Measurements from ENCODE around the gene SFMBT2.
"Not testable (repeated sequence)": the region's sequence is repeated elsewhere in the genome, so short reads cannot be mapped to it uniquely, and the experiment has no call there.

The SFMBT2 gene

GRCh38 chr10:7317786-7318446, 92.9 kb downstream of the SFMBT2 start:
- DNase-seq, result no peak

GRCh38 chr10:7316839-7317238, 94.0 kb downstream of the SFMBT2 start:
- DNase-seq, result no peak

- no peak for DNase-seq
These were observed 94.9 kb downstream of the SFMBT2 start for GRCh38 chr10:7315906-7316305.

GRCh38 chr10:7314170-7314569, 96.7 kb downstream of the SFMBT2 start:
- DNase-seq, result no peak

- no peak for DNase-seq
These were observed 98.4 kb downstream of the SFMBT2 start for GRCh38 chr10:7312488-7312857.

- DNase-seq, result not testable (repeated sequence)
These were observed 98.9 kb downstream of the SFMBT2 start for GRCh38 chr10:7311850-7312487.

- DNase-seq, result peak; percentile 42
These were observed 99.5 kb downstream of the SFMBT2 start for GRCh38 chr10:7311218-7311849.

GRCh38 chr10:7310076-7310475, 100.8 kb downstream of the SFMBT2 start:
- no peak for DNase-seq

GRCh38 chr10:7308826-7309225, 102.0 kb downstream of the SFMBT2 start:
- no peak for DNase-seq

GRCh38 chr10:7306616-7307015, 104.2 kb downstream of the SFMBT2 start:
- DNase-seq, result no peak

- no peak for DNase-seq
These were observed 104.7 kb downstream of the SFMBT2 start for GRCh38 chr10:7306147-7306546.

GRCh38 chr10:7305053-7305452, 105.8 kb downstream of the SFMBT2 start:
- no peak for DNase-seq

GRCh38 chr10:7304110-7304509, 106.7 kb downstream of the SFMBT2 start:
- DNase-seq, result no peak

- DNase-seq, result no peak
These were observed 107.8 kb downstream of the SFMBT2 start for GRCh38 chr10:7302930-7303557.

- peak; percentile 24 for DNase-seq
These were observed 108.4 kb downstream of the SFMBT2 start for GRCh38 chr10:7302392-7302906.

GRCh38 chr10:7301006-7301778, 109.6 kb downstream of the SFMBT2 start:
- no peak for DNase-seq

- peak; percentile 63 for DNase-seq
These were observed 110.4 kb downstream of the SFMBT2 start for GRCh38 chr10:7300384-7300971.

GRCh38 chr10:7299601-7300325, 111.1 kb downstream of the SFMBT2 start:
- not testable (repeated sequence) for DNase-seq

GRCh38 chr10:7298495-7298894, 112.3 kb downstream of the SFMBT2 start:
- no peak for DNase-seq

GRCh38 chr10:7297094-7297493, 113.7 kb downstream of the SFMBT2 start:
- no peak for DNase-seq

GRCh38 chr10:7296648-7297047, 114.2 kb downstream of the SFMBT2 start:
- no peak for DNase-seq

- DNase-seq, result no peak
These were observed 114.8 kb downstream of the SFMBT2 start for GRCh38 chr10:7296076-7296475.

All from fibroblast of skin of right biceps (primary cell).